ENCODE results near the gene INPP5A. TPM values are rescaled to one million over a fixed set of nuclear protein-coding genes. Genes with fewer than 3 reads are reported as not detected.
"Not testable (repeated sequence)": the region's sequence is repeated elsewhere in the genome, so short reads cannot be mapped to it uniquely, and the experiment has no call there.

Gene INPP5A, protein sequence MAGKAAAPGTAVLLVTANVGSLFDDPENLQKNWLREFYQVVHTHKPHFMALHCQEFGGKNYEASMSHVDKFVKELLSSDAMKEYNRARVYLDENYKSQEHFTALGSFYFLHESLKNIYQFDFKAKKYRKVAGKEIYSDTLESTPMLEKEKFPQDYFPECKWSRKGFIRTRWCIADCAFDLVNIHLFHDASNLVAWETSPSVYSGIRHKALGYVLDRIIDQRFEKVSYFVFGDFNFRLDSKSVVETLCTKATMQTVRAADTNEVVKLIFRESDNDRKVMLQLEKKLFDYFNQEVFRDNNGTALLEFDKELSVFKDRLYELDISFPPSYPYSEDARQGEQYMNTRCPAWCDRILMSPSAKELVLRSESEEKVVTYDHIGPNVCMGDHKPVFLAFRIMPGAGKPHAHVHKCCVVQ
- total RNA-seq, result 10 to 100 TPM in 1 of 2 donors, 1 to 10 TPM in 1; 9.2 to 14.5 TPM

DNA sequence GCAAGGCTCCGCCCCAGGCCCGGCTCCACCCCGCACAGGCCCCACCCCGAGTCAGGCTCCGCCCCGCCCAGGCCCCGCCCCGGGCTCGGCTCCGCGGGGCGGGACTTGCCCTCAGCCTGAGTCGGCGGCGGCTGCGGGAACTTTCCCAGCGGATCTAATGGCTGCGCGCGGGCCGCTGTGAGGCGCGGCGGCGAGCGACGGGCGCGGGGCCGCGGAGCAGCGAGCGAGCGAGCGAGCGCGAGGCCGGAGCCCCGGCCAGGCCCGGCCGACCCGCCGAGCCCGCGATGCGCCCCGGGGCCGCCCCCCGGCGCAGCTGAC, at the start of gene INPP5A:
Gene INPP5A, plus strand, starts transcription at position 104 of the 318 bp plus-strand sequence. CDS start 310 bp downstream, outside the sequence.
- Histone ChIP-seq H3K36me3 (replicated peaks in 1 of 2; ENCODE audit: insufficient read depth in 1 of 2, low read depth in 2 of 2) (no peaks in the 10 kb centered on the region), H3K27ac (peak within 1 kb of the TSS; percentile 76 to 90 (median 88)), H3K27me3 (no peaks in the 10 kb centered on the region), H3K4me1 (peaks cover 56% of the 10 kb centered on the region), H3K9me3 (no peaks in the 10 kb centered on the region), H3K4me3 (peak within 1 kb of the TSS; percentile 47 to 68)
- peak; percentile 40 to 57 (median 40) for TF ChIP-seq POLR2A (IDR thresholded peaks at IDR 0.05)
- TF ChIP-seq, protein P1, sequence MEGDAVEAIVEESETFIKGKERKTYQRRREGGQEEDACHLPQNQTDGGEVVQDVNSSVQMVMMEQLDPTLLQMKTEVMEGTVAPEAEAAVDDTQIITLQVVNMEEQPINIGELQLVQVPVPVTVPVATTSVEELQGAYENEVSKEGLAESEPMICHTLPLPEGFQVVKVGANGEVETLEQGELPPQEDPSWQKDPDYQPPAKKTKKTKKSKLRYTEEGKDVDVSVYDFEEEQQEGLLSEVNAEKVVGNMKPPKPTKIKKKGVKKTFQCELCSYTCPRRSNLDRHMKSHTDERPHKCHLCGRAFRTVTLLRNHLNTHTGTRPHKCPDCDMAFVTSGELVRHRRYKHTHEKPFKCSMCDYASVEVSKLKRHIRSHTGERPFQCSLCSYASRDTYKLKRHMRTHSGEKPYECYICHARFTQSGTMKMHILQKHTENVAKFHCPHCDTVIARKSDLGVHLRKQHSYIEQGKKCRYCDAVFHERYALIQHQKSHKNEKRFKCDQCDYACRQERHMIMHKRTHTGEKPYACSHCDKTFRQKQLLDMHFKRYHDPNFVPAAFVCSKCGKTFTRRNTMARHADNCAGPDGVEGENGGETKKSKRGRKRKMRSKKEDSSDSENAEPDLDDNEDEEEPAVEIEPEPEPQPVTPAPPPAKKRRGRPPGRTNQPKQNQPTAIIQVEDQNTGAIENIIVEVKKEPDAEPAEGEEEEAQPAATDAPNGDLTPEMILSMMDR (IDR thresholded peaks at IDR 0.05), result no peak
- ATAC-seq (no peak), DNase-seq (no peak)
- intact Hi-C loops (cut with DNase I), result no loop called here
- 1% methylated on average over 34 of the region's 50 CpGs; no CpG with 5 or more reads in 1 of the 2 donors for WGBS, 2 donors

DNA sequence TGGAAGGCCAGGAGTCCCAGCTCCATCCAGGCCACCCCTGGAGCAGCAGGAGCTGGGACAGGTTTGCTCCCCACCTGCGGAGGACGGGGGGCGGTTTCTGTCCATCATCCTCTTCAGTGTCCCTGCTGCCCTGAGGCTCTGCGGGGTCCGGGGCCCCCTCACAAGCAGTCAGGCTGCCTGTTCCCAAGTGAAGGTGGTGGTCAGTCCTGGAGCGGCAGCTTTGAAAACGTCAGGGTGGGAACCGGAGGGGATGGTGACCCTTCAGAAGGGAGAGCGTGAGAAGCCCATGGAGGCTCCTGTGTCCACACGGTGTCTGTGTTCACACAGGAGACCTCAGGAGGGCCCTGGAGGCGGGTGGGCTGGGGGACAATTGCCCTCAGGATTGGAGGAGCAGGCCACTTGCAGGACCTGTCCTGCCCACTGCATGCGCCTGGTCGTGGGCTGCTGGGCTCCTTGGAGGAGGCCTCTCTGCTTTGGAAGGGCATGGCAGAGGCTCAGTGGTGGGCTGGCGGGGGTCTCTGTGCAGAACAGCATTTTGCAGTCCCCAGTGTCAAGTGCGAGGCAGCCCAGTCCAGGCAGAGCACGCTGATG, 49.3 kb upstream of the INPP5A start:
- Histone ChIP-seq H3K27me3 (no peaks in the 10 kb centered on the region), H3K27ac (no peak overlapping the region), H3K9me3 (no peaks in the 10 kb centered on the region), H3K4me1 (no peaks in the 10 kb centered on the region), H3K36me3 (replicated peaks in 1 of 2; ENCODE audit: insufficient read depth in 1 of 2, low read depth in 2 of 2) (no peaks in the 10 kb centered on the region), H3K4me3 (no peak overlapping the region)
- peak in 2 of 4 donors; percentile 0 to 5 for DNase-seq
- TF ChIP-seq POLR2A (IDR thresholded peaks at IDR 0.05), result no peak
- TF ChIP-seq, protein P1 (IDR thresholded peaks at IDR 0.05), result no peak
- ATAC-seq, result no peak
- intact Hi-C loops (cut with DNase I), result no loop called here
- 86 to 91% methylated on average over 10 to 16 of the region's 16 CpGs for WGBS, 2 donors

DNA sequence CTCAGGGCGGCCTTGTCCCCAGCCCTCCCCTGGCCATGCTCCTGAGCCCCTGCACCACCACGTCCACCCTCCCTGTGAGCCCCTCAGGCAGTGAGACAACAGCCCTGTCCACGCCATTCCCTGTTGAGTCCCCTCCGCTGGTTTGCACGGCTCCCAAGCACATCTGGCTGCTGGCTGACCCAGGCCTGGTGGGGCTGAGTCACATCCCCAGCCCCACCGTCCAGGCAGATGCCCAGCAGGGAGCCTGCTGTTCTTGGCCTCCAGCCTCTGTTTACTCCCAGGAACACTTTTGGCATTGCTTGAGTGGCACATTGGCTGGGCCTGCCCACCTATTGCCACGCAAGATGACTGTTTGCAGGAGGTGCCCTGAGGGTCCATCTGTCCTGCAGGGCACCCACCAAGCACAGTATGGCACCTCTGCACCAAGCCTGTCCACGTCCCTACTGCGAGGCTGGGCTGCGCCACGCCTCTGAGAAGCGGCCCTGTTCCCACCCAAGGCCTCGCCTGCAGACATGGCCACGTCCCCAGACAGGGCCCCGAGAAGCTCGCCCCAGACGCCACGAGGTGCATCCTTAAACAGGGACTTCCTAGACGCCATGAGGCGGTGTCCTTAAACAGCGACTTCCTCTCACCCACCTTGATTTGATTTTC, 48.4 kb upstream of the INPP5A start:
- Histone ChIP-seq H3K27me3 (no peaks in the 10 kb centered on the region), H3K36me3 (replicated peaks in 1 of 2; ENCODE audit: insufficient read depth in 1 of 2, low read depth in 2 of 2) (no peaks in the 10 kb centered on the region), H3K4me1 (no peaks in the 10 kb centered on the region), H3K27ac (no peak overlapping the region), H3K4me3 (no peak overlapping the region), H3K9me3 (no peaks in the 10 kb centered on the region)
- DNase-seq (peak in 2 of 4 donors; percentile 8 to 16), ATAC-seq (no peak)
- intact Hi-C loops (cut with DNase I), result no loop called here
- 72 to 89% methylated on average over 2 to 21 of the region's 21 CpGs for WGBS, 2 donors
- TF ChIP-seq, protein P1 (IDR thresholded peaks at IDR 0.05), result no peak
- TF ChIP-seq POLR2A (IDR thresholded peaks at IDR 0.05), result no peak

DNA sequence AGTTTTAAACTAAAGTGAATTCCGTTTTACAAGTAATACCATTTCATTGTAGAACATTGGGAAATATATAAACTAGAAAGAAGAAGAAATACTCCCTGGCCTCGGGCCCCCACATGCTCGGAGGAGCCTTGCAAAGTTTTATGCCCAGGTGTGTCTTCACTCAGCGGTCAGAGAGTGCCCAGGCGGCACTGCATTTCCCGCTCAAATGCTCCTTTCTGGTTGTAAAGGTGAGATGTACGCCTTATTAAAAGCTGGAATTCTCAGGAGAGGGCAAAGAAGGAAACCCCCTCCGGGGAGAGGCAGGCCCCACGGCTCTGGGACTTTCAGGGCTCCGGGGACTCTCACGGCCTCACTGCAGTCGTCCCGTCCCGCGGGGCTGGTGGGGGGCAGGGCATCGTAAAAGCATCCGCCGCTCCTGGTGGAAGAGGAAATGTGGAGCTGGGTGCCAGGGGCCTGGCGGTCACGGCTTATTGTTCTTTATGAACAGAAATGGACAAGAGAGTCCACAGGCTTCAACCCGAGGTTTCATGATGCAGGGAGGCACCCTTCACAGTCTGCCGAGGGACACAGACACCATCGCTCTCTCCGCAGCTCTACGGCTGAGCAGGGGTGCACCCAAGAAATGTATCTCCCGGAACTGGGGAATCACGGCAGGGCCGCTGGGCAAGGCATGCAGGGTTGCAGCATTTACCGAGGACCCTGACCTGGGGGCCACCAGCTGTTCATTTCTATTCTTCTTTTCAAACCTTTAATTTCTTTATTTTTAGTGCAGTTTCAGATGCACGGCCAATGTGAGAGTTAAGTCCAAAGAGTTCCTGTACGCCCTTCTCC, 47.7 kb upstream of the INPP5A start:
- Histone ChIP-seq H3K4me1 (no peaks in the 10 kb centered on the region), H3K4me3 (no peak overlapping the region), H3K27ac (no peak overlapping the region), H3K36me3 (replicated peaks in 1 of 2; ENCODE audit: insufficient read depth in 1 of 2, low read depth in 2 of 2) (no peaks in the 10 kb centered on the region), H3K27me3 (no peaks in the 10 kb centered on the region), H3K9me3 (no peaks in the 10 kb centered on the region)
- intact Hi-C loops (cut with DNase I), result no loop called here
- TF ChIP-seq POLR2A (IDR thresholded peaks at IDR 0.05), result no peak
- TF ChIP-seq, protein P1 (IDR thresholded peaks at IDR 0.05), result no peak
- WGBS, 2 donors, result 82 to 88% methylated on average over 27 to 29 of the region's 31 CpGs
- ATAC-seq (no peak), DNase-seq (peak in 2 of 4 donors; percentile 4 to 6)

DNA sequence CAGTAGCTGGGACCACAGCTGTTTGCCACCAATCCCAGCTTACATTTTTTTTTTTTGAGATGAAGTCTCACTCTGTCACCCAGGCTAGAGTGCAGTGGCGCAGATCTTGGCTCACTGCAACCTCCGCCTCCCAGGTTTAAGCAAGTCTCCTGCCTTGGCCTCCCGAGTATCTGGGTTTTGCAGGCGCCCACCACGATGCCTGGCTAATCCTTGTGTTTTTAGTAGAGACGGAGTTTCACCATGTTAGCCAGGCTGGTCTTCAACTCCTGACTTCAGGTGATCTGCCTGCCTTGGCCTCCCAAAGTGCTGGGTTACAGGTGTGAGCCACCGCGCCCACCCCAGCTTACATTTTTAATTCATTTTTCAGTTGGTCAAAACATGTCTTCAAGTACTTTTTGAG, 46.1 kb upstream of the INPP5A start:
- H3K36me3 ChIP-seq (replicated peaks in 1 of 2; ENCODE audit: insufficient read depth in 1 of 2, low read depth in 2 of 2); H3K4me1 ChIP-seq; H3K4me3 ChIP-seq; intact Hi-C loops (cut with DNase I); H3K27me3 ChIP-seq; H3K27ac ChIP-seq; ATAC-seq; H3K9me3 ChIP-seq: not testable (repeated sequence)
- WGBS, 2 donors, result 97 to 98% methylated on average over 8 of the region's 8 CpGs
- DNase-seq, result peak in 2 of 4 donors; percentile 0 to 3
